ENCODE results near the gene ZNF235. TPM values are rescaled to one million over a fixed set of nuclear protein-coding genes. Genes with fewer than 3 reads are reported as not detected.
"Not testable (repeated sequence)": the region's sequence is repeated elsewhere in the genome, so short reads cannot be mapped to it uniquely, and the experiment has no call there.

Gene ZNF235
- polyA plus RNA-seq (2012; ENCODE audit: low read depth, missing spikeins): 2.3 TPM

GRCh38 chr19:44304659-44305193, at the start of gene ZNF235:
Gene ZNF235 (minus strand): TSS chr19:44305025. CDS start chr19:44303404, 1,621 bp downstream.
- TF ChIP-seq POLR2AphosphoS5 (IDR thresholded peaks at IDR 0.05; ENCODE audit: low read depth, low read length) (peak; percentile 53; the same call in 1 of the 2 replicates), POU2F2 (IDR thresholded peaks at IDR 0.05; ENCODE audit: low read depth, low read length) (no peak), PAX5 (IDR thresholded peaks at IDR 0.05; ENCODE audit: insufficient read depth, low read length, severe bottlenecking) (no peak), POLR2A (IDR thresholded peaks at IDR 0.05; ENCODE audit: low read depth, low read length) (peak; percentile 44; the same call in 1 of the 2 replicates), TAF1 (IDR thresholded peaks at IDR 0.05; ENCODE audit: low read depth, low read length) (peak; percentile 28; the same call in 1 of the 2 replicates), SPI1 (IDR thresholded peaks at IDR 0.05; ENCODE audit: low read depth, low read length) (peak; percentile 82)
- peak; percentile 75 for DNase-seq (ENCODE audit: insufficient read length, low spot score)
- FAIRE-seq: peak; percentile 94

- no peak for FAIRE-seq
- TF ChIP-seq SPI1 (IDR thresholded peaks at IDR 0.05; ENCODE audit: low read depth, low read length): no peak
- TF ChIP-seq POU2F2 (IDR thresholded peaks at IDR 0.05; ENCODE audit: low read depth, low read length): no peak
- no peak for TF ChIP-seq POLR2AphosphoS5 (IDR thresholded peaks at IDR 0.05; ENCODE audit: low read depth, low read length)
- TF ChIP-seq PAX5 (IDR thresholded peaks at IDR 0.05; ENCODE audit: insufficient read depth, low read length, severe bottlenecking): no peak
- TF ChIP-seq TAF1 (IDR thresholded peaks at IDR 0.05; ENCODE audit: low read depth, low read length): no peak
- no peak for TF ChIP-seq POLR2A (IDR thresholded peaks at IDR 0.05; ENCODE audit: low read depth, low read length)
- no peak for DNase-seq (ENCODE audit: insufficient read length, low spot score)
Measured at GRCh38 chr19:44346556-44346955, 41.7 kb upstream of the ZNF235 start.

- DNase-seq (ENCODE audit: insufficient read length, low spot score) (no peak), FAIRE-seq (no peak)
- no peak for TF ChIP-seq TAF1 (IDR thresholded peaks at IDR 0.05; ENCODE audit: low read depth, low read length)
- TF ChIP-seq POLR2A (IDR thresholded peaks at IDR 0.05; ENCODE audit: low read depth, low read length): no peak
- no peak for TF ChIP-seq SPI1 (IDR thresholded peaks at IDR 0.05; ENCODE audit: low read depth, low read length)
- TF ChIP-seq POU2F2 (IDR thresholded peaks at IDR 0.05; ENCODE audit: low read depth, low read length): no peak
- no peak for TF ChIP-seq POLR2AphosphoS5 (IDR thresholded peaks at IDR 0.05; ENCODE audit: low read depth, low read length)
- TF ChIP-seq PAX5 (IDR thresholded peaks at IDR 0.05; ENCODE audit: insufficient read depth, low read length, severe bottlenecking): no peak
Measured at GRCh38 chr19:44345959-44346358, 41.1 kb upstream of the ZNF235 start.

- DNase-seq (ENCODE audit: insufficient read length, low spot score) (peak; percentile 3), FAIRE-seq (peak; percentile 72)
- TF ChIP-seq SPI1 (IDR thresholded peaks at IDR 0.05; ENCODE audit: low read depth, low read length) (peak; percentile 90), POLR2AphosphoS5 (IDR thresholded peaks at IDR 0.05; ENCODE audit: low read depth, low read length) (no peak)
Measured at GRCh38 chr19:44344255-44344654, 39.4 kb upstream of the ZNF235 start.

GRCh38 chr19:44341794-44342193, 37.0 kb upstream of the ZNF235 start:
- FAIRE-seq (no peak), DNase-seq (ENCODE audit: insufficient read length, low spot score) (no peak)
- no peak for TF ChIP-seq POLR2AphosphoS5 (IDR thresholded peaks at IDR 0.05; ENCODE audit: low read depth, low read length)
- no peak for TF ChIP-seq POU2F2 (IDR thresholded peaks at IDR 0.05; ENCODE audit: low read depth, low read length)
- no peak for TF ChIP-seq POLR2A (IDR thresholded peaks at IDR 0.05; ENCODE audit: low read depth, low read length)
- no peak for TF ChIP-seq TAF1 (IDR thresholded peaks at IDR 0.05; ENCODE audit: low read depth, low read length)
- no peak for TF ChIP-seq PAX5 (IDR thresholded peaks at IDR 0.05; ENCODE audit: insufficient read depth, low read length, severe bottlenecking)

GRCh38 chr19:44334639-44335038, 29.8 kb upstream of the ZNF235 start:
- DNase-seq (ENCODE audit: insufficient read length, low spot score); FAIRE-seq: not testable (repeated sequence)

- no peak for TF ChIP-seq POLR2AphosphoS5 (IDR thresholded peaks at IDR 0.05; ENCODE audit: low read depth, low read length)
- no peak for TF ChIP-seq TAF1 (IDR thresholded peaks at IDR 0.05; ENCODE audit: low read depth, low read length)
- no peak for TF ChIP-seq POLR2A (IDR thresholded peaks at IDR 0.05; ENCODE audit: low read depth, low read length)
- TF ChIP-seq POU2F2 (IDR thresholded peaks at IDR 0.05; ENCODE audit: low read depth, low read length): no peak
- TF ChIP-seq PAX5 (IDR thresholded peaks at IDR 0.05; ENCODE audit: insufficient read depth, low read length, severe bottlenecking): no peak
- TF ChIP-seq SPI1 (IDR thresholded peaks at IDR 0.05; ENCODE audit: low read depth, low read length): no peak
- FAIRE-seq (no peak), DNase-seq (ENCODE audit: insufficient read length, low spot score) (no peak)
Measured at GRCh38 chr19:44332145-44332544, 27.3 kb upstream of the ZNF235 start.

GRCh38 chr19:44315883-44316282, 11.1 kb upstream of the ZNF235 start:
- TF ChIP-seq TAF1 (IDR thresholded peaks at IDR 0.05; ENCODE audit: low read depth, low read length) (no peak), POU2F2 (IDR thresholded peaks at IDR 0.05; ENCODE audit: low read depth, low read length) (no peak), POLR2AphosphoS5 (IDR thresholded peaks at IDR 0.05; ENCODE audit: low read depth, low read length) (no peak), PAX5 (IDR thresholded peaks at IDR 0.05; ENCODE audit: insufficient read depth, low read length, severe bottlenecking) (no peak), SPI1 (IDR thresholded peaks at IDR 0.05; ENCODE audit: low read depth, low read length) (no peak), POLR2A (IDR thresholded peaks at IDR 0.05; ENCODE audit: low read depth, low read length) (no peak)
- FAIRE-seq (no peak), DNase-seq (ENCODE audit: insufficient read length, low spot score) (no peak)

- DNase-seq (ENCODE audit: insufficient read length, low spot score): no peak
- no peak for FAIRE-seq
- TF ChIP-seq PAX5 (IDR thresholded peaks at IDR 0.05; ENCODE audit: insufficient read depth, low read length, severe bottlenecking): no peak
- TF ChIP-seq POLR2A (IDR thresholded peaks at IDR 0.05; ENCODE audit: low read depth, low read length): no peak
- no peak for TF ChIP-seq POU2F2 (IDR thresholded peaks at IDR 0.05; ENCODE audit: low read depth, low read length)
- no peak for TF ChIP-seq TAF1 (IDR thresholded peaks at IDR 0.05; ENCODE audit: low read depth, low read length)
- no peak for TF ChIP-seq POLR2AphosphoS5 (IDR thresholded peaks at IDR 0.05; ENCODE audit: low read depth, low read length)
- TF ChIP-seq SPI1 (IDR thresholded peaks at IDR 0.05; ENCODE audit: low read depth, low read length): no peak
Measured at GRCh38 chr19:44313231-44313630, 8.4 kb upstream of the ZNF235 start.

- DNase-seq (ENCODE audit: insufficient read length, low spot score) (no peak), FAIRE-seq (no peak)
- TF ChIP-seq POLR2AphosphoS5 (IDR thresholded peaks at IDR 0.05; ENCODE audit: low read depth, low read length) (no peak), SPI1 (IDR thresholded peaks at IDR 0.05; ENCODE audit: low read depth, low read length) (no peak), TAF1 (IDR thresholded peaks at IDR 0.05; ENCODE audit: low read depth, low read length) (no peak), POU2F2 (IDR thresholded peaks at IDR 0.05; ENCODE audit: low read depth, low read length) (no peak)
Measured at GRCh38 chr19:44308011-44308410, 3.2 kb upstream of the ZNF235 start.
